Stomach smooth muscle (tissue), 2 donors: ENCODE measurements around the gene RSAD1.

Source experiments
- H3K27ac ChIP-seq: one replicate; pipeline ENCODE4 v1.7.0; 2013; ENCODE audit warnings: mild to moderate bottlenecking, low read length, inconsistent platforms
- H3K27me3 ChIP-seq, 2 donors: one replicate each; pipeline ENCODE4 v1.7.0; 2013; ENCODE audit warnings: low read length in 2 of 2; ENCODE audit not compliant: insufficient read depth in 2 of 2, control insufficient read depth in 1 of 2
- H3K36me3 ChIP-seq, 2 donors: one replicate each; pipeline ENCODE4 v1.7.0; 2013; ENCODE audit warnings: low read length in 2 of 2; ENCODE audit not compliant: control insufficient read depth in 2 of 2, insufficient read depth in 2 of 2
- H3K4me1 ChIP-seq: one replicate; pipeline ENCODE4 v1.7.0; 2013; ENCODE audit warnings: low read length; ENCODE audit not compliant: control insufficient read depth, insufficient read depth
- H3K4me3 ChIP-seq, 2 donors: one replicate each; pipeline ENCODE4 v1.7.0; 2013; ENCODE audit warnings: low read length in 2 of 2
- H3K9ac ChIP-seq, 2 donors: one replicate each; pipeline ENCODE4 v1.7.0; 2013; ENCODE audit warnings: low read length in 2 of 2, mild to moderate bottlenecking in 1 of 2
- H3K9me3 ChIP-seq, 2 donors: one replicate each; pipeline ENCODE4 v1.7.0; 2013; ENCODE audit warnings: low read length in 2 of 2; ENCODE audit not compliant: control insufficient read depth in 2 of 2
- donor health status: healthy.
- donor health status: Pancreatic carcinoma.

RSAD1 gene

DNA sequence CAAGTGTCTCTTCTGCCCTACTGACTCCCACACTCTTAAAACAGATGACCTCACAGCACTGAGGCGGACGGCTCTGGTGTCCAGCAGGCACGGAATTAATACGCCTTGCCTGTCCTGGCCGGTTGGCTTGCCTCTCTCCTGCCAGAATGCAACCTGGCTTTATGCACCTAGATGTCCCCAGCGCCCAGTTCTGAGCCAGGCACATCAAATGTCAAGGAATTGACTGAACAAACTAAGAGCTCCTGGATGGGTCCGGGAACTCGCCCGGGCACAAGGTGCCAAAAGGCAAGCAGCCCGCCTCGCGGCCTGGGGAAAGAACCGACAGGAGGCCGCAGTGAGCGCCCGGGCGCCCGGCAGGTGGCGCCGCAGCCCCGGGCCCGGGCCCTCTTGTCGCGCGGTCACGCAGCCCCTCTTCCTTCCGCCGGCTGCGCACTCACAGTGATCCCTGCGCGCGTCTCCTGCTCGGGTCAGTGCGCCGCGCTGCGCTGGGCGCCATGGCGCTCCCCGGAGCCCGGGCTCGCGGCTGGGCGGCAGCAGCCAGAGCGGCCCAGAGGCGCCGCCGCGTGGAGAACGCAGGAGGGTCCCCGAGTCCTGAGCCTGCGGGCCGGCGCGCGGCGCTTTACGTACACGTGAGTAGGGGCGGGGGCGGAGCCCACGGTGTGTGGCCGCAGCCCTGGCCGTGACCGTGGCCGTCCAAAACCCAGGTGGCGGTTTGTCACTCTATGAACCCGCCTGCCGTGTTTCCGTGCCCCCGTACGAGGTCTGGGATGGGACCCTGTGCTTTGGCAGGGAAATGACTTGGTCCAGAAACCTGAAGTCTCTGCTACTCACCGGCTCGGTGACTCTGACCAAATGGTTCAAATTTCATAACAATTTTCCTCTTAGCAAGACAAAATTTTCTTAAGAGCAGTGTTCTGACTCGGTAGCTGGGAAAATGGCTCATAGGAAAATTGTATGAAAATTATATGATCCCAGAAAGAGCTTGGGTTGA lies at the start of gene RSAD1:
TSS of gene RSAD1 (plus strand) at position 470 of the 991 bp plus-strand sequence. CDS start at position 495, 25 bp downstream.
- H3K4me1 ChIP-seq = peaks cover 30% of the 10 kb centered on the region
- H3K36me3 ChIP-seq = peaks cover 4 to 15% of the 10 kb centered on the region in 2 donors
- peak within 1 kb of the TSS; percentile 85 to 93 for H3K9ac ChIP-seq
- H3K4me3 ChIP-seq = peak within 1 kb of the TSS; percentile 87 to 98
- peak within 1 kb of the TSS; percentile 76 for H3K27ac ChIP-seq
- peaks cover 4 to 5% of the 10 kb centered on the region in 2 donors for H3K27me3 ChIP-seq
- H3K9me3 ChIP-seq = no peaks in the 10 kb centered on the region

- H3K27ac ChIP-seq = no peak overlapping the region
- H3K4me1 ChIP-seq = peaks cover 24% of the 10 kb centered on the region
- no peak overlapping the region for H3K4me3 ChIP-seq
- peaks cover 0 to 5% of the 10 kb centered on the region in 2 donors for H3K36me3 ChIP-seq
- H3K9me3 ChIP-seq = no peaks in the 10 kb centered on the region
- H3K9ac ChIP-seq = no peak overlapping the region
- H3K27me3 ChIP-seq = no peaks in the 10 kb centered on the region
These were observed 48.9 kb upstream of the RSAD1 start for GRCh38 chr17:50429793-50430192.

- peaks cover 0 to 5% of the 10 kb centered on the region in 2 donors for H3K36me3 ChIP-seq
- H3K4me1 ChIP-seq = peaks cover 16% of the 10 kb centered on the region
- no peak overlapping the region for H3K27ac ChIP-seq
- H3K9me3 ChIP-seq = no peaks in the 10 kb centered on the region
- no peaks in the 10 kb centered on the region for H3K27me3 ChIP-seq
- H3K9ac ChIP-seq = no peak overlapping the region
- H3K4me3 ChIP-seq = no peak overlapping the region
These were observed 47.6 kb upstream of the RSAD1 start for GRCh38 chr17:50430821-50431618.

GRCh38 chr17:50432125-50432762 lies 46.4 kb upstream of the RSAD1 start:
- Histone ChIP-seq H3K9ac (no peak overlapping the region), H3K27me3 (no peaks in the 10 kb centered on the region), H3K36me3 (peaks cover 0 to 5% of the 10 kb centered on the region in 2 donors), H3K27ac (no peak overlapping the region), H3K9me3 (no peaks in the 10 kb centered on the region), H3K4me1 (peaks cover 7% of the 10 kb centered on the region), H3K4me3 (no peak overlapping the region)

DNA sequence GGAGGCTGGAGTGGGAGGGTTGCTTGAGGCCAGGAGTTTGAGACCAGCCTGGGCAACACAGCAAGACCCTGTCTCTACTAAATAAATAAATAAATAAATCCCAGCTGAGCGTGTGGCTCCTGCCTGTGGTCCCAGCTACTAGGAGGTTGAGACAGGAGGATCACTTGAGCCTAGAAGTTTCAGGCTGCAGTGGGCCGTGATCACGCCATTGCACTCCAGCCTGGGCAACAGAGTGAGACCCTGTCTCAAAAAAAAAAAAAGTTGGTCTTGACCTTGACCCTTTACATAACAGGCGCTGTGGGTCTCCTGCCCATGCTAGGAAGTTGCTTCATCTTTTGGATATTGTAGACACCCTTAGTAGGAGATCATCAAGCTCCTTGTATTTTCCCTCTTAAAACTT lies 41.3 kb upstream of the RSAD1 start:
- Histone ChIP-seq H3K9ac (no peak overlapping the region), H3K36me3 (peaks cover 0 to 7% of the 10 kb centered on the region in 2 donors), H3K4me3 (no peak overlapping the region)

DNA sequence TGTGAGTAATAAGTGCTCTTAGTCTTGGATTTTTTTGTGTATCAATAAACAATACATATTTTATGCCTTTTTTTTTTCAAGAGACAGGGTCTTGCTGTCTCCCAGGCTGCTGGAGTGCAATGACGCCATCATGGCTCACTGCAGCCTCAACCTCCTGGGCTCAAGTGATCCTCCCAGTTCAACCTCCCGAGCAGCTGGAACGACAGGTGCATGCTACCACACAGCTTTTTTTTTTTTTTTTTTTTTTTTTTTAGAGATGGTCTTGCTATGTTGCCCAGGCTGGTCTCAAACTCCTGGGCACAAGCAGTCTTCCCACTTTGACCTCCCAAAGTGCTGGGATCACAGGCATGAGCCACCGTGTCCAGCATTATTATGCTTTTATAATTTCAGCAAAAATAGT lies 39.7 kb upstream of the RSAD1 start:
- Histone ChIP-seq H3K4me1 (no peaks in the 10 kb centered on the region), H3K9me3 (no peaks in the 10 kb centered on the region), H3K9ac (no peak overlapping the region), H3K4me3 (no peak overlapping the region), H3K27me3 (no peaks in the 10 kb centered on the region), H3K36me3 (peaks cover 0 to 2% of the 10 kb centered on the region in 2 donors), H3K27ac (no peak overlapping the region)

More for the DNA sequence above, 41.3 kb upstream of the RSAD1 start:
- Histone ChIP-seq H3K9me3 (no peaks in the 10 kb centered on the region), H3K4me1 (no peaks in the 10 kb centered on the region), H3K27me3 (no peaks in the 10 kb centered on the region), H3K27ac (no peak overlapping the region)

- H3K9me3 ChIP-seq = no peaks in the 10 kb centered on the region
- H3K9ac ChIP-seq = no peak overlapping the region
- H3K4me1 ChIP-seq = no peaks in the 10 kb centered on the region
- H3K27me3 ChIP-seq = no peaks in the 10 kb centered on the region
- H3K27ac ChIP-seq = no peak overlapping the region
- peaks cover 0 to 2% of the 10 kb centered on the region in 2 donors for H3K36me3 ChIP-seq
- H3K4me3 ChIP-seq = no peak overlapping the region
These were observed 38.4 kb upstream of the RSAD1 start for GRCh38 chr17:50440172-50440837.

- Histone ChIP-seq H3K27me3 (no peaks in the 10 kb centered on the region), H3K27ac (no peak overlapping the region), H3K4me3 (no peak overlapping the region), H3K9me3 (no peaks in the 10 kb centered on the region), H3K9ac (no peak overlapping the region), H3K36me3 (peaks cover 0 to 2% of the 10 kb centered on the region in 2 donors), H3K4me1 (no peaks in the 10 kb centered on the region)
These were observed 37.5 kb upstream of the RSAD1 start for GRCh38 chr17:50440838-50441829.

- Histone ChIP-seq H3K36me3 (peaks cover 0 to 2% of the 10 kb centered on the region in 2 donors), H3K27ac (no peak overlapping the region), H3K9me3 (no peaks in the 10 kb centered on the region), H3K4me1 (no peaks in the 10 kb centered on the region), H3K4me3 (no peak overlapping the region), H3K9ac (no peak overlapping the region), H3K27me3 (no peaks in the 10 kb centered on the region)
These were observed 35.1 kb upstream of the RSAD1 start for GRCh38 chr17:50443505-50443974.
